ENCODE measurements around the gene MS4A12.
"Not testable (repeated sequence)": the region's sequence is repeated elsewhere in the genome, so short reads cannot be mapped to it uniquely, and the experiment has no call there.

Gene MS4A12

GRCh38 chr11:60512651-60513225 lies 20.2 kb downstream of the MS4A12 start:
- no peak for DNase-seq

GRCh38 chr11:60513496-60514460 lies 21.2 kb downstream of the MS4A12 start:
- DNase-seq, result no peak

- no peak for DNase-seq
Measured at GRCh38 chr11:60515144-60515855, 22.7 kb downstream of the MS4A12 start, which contains the start of gene MS4A13. Gene MS4A13 (plus strand): TSS chr11:60515392. CDS start chr11:60518084, 2,692 bp downstream.

GRCh38 chr11:60528465-60528864 lies 35.9 kb downstream of the MS4A12 start:
- DNase-seq, result no peak

- DNase-seq, result no peak
Measured at GRCh38 chr11:60528934-60529333, 36.4 kb downstream of the MS4A12 start.

GRCh38 chr11:60530454-60531100 lies 38.0 kb downstream of the MS4A12 start:
- DNase-seq, result no peak

- DNase-seq, result not testable (repeated sequence)
Measured at GRCh38 chr11:60532383-60532782, 39.8 kb downstream of the MS4A12 start.

GRCh38 chr11:60538627-60539026 lies 46.0 kb downstream of the MS4A12 start:
- DNase-seq, result not testable (repeated sequence)

- DNase-seq, result no peak
Measured at GRCh38 chr11:60544077-60544476, 51.5 kb downstream of the MS4A12 start.
